ENCODE results near the gene DLL3.

DNA sequence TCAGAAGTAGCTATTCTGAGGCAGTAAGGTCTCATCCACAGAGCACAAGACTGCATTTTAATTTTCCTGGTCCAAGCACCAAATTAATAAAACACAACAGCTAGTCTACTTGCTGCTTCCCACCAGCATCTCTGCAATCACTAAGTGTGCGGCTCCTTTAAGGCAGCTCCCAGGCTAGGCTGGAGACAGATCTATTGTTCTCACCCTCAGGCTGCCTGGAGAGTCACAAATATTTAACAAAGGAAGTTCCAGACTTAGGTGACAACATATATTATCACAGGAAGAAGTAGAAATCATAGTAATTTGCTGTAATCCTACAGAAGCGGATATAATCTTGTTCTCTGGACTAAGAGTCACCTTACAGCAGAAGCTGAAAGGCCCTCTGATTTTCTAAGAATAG is 43.5 kb downstream of the DLL3 start:
- no peak for TF ChIP-seq RAD21 (IDR thresholded peaks at IDR 0.05; ENCODE audit: low read depth)
- TF ChIP-seq, protein P1, sequence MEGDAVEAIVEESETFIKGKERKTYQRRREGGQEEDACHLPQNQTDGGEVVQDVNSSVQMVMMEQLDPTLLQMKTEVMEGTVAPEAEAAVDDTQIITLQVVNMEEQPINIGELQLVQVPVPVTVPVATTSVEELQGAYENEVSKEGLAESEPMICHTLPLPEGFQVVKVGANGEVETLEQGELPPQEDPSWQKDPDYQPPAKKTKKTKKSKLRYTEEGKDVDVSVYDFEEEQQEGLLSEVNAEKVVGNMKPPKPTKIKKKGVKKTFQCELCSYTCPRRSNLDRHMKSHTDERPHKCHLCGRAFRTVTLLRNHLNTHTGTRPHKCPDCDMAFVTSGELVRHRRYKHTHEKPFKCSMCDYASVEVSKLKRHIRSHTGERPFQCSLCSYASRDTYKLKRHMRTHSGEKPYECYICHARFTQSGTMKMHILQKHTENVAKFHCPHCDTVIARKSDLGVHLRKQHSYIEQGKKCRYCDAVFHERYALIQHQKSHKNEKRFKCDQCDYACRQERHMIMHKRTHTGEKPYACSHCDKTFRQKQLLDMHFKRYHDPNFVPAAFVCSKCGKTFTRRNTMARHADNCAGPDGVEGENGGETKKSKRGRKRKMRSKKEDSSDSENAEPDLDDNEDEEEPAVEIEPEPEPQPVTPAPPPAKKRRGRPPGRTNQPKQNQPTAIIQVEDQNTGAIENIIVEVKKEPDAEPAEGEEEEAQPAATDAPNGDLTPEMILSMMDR (IDR thresholded peaks at IDR 0.05 in 2 of 3, conservative IDR thresholded peaks at IDR 0.05 in 1 of 3; ENCODE audit: borderline replicate concordance in 1 of 3, insufficient read depth in 1 of 3, low read depth in 2 of 3, low read length in 2 of 3), result no peak
- TF ChIP-seq, protein P2, sequence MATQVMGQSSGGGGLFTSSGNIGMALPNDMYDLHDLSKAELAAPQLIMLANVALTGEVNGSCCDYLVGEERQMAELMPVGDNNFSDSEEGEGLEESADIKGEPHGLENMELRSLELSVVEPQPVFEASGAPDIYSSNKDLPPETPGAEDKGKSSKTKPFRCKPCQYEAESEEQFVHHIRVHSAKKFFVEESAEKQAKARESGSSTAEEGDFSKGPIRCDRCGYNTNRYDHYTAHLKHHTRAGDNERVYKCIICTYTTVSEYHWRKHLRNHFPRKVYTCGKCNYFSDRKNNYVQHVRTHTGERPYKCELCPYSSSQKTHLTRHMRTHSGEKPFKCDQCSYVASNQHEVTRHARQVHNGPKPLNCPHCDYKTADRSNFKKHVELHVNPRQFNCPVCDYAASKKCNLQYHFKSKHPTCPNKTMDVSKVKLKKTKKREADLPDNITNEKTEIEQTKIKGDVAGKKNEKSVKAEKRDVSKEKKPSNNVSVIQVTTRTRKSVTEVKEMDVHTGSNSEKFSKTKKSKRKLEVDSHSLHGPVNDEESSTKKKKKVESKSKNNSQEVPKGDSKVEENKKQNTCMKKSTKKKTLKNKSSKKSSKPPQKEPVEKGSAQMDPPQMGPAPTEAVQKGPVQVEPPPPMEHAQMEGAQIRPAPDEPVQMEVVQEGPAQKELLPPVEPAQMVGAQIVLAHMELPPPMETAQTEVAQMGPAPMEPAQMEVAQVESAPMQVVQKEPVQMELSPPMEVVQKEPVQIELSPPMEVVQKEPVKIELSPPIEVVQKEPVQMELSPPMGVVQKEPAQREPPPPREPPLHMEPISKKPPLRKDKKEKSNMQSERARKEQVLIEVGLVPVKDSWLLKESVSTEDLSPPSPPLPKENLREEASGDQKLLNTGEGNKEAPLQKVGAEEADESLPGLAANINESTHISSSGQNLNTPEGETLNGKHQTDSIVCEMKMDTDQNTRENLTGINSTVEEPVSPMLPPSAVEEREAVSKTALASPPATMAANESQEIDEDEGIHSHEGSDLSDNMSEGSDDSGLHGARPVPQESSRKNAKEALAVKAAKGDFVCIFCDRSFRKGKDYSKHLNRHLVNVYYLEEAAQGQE (IDR thresholded peaks at IDR 0.05; ENCODE audit: low read depth), result no peak
- TF ChIP-seq SRF (IDR thresholded peaks at IDR 0.05; ENCODE audit: low read depth), result no peak
- no peak for TF ChIP-seq CEBPB (IDR thresholded peaks at IDR 0.05; ENCODE audit: low read depth)
- TF ChIP-seq POLR2A (IDR thresholded peaks at IDR 0.05; ENCODE audit: borderline replicate concordance, extremely low read depth, insufficient read depth, insufficient read length), result no peak
- no peak for TF ChIP-seq SIN3A (IDR thresholded peaks at IDR 0.05; ENCODE audit: low read depth)
- no peak for TF ChIP-seq ZFX (IDR thresholded peaks at IDR 0.05)
- no peak for TF ChIP-seq TCF7L2 (IDR thresholded peaks at IDR 0.05; ENCODE audit: borderline replicate concordance, extremely low read depth, insufficient read depth, insufficient read length)
- TF ChIP-seq POLR2AphosphoS5 (IDR thresholded peaks at IDR 0.05; ENCODE audit: low read depth, low read length), result no peak
- TF ChIP-seq EZH2phosphoT487 (IDR thresholded peaks at IDR 0.05; ENCODE audit: borderline replicate concordance), result no peak
- no peak for TF ChIP-seq SP1 (IDR thresholded peaks at IDR 0.05; ENCODE audit: low read depth)

Measured in HCT116 (cell line).